Measurements from ENCODE around the gene PDYN. TPM values are rescaled to one million over a fixed set of nuclear protein-coding genes. Genes with fewer than 3 reads are reported as not detected.

PDYN gene
- total and polyA plus RNA-seq, 5 donors from 2014 or later: not detected

- no peak overlapping the region for H3K27ac ChIP-seq (ENCODE audit: insufficient read depth, low read length, poor library complexity, severe bottlenecking)
- ATAC-seq (ENCODE audit: low read depth in 2 of 2): no peak
- no peaks in the 10 kb centered on the region for H3K4me1 ChIP-seq (ENCODE audit: control insufficient read depth, insufficient read depth, low read length, poor library complexity, severe bottlenecking)
- H3K4me3 Mint-ChIP-seq: no peak overlapping the region
- peaks cover 7% of the 10 kb centered on the region for H3K27me3 ChIP-seq (ENCODE audit: control insufficient read depth, insufficient read depth, low read length)
- no peak overlapping the region for H3K27ac Mint-ChIP-seq
- peaks cover 53% of the 10 kb centered on the region for H3K27me3 Mint-ChIP-seq
- H3K36me3 Mint-ChIP-seq: no peaks in the 10 kb centered on the region
- no peak overlapping the region for H3K4me3 ChIP-seq (ENCODE audit: low read depth, low read length)
- no peaks in the 10 kb centered on the region for H3K9me3 ChIP-seq (ENCODE audit: control insufficient read depth in 2 of 2, low read length in 2 of 2)
- no peaks in the 10 kb centered on the region for H3K4me1 Mint-ChIP-seq
- peaks cover 0 to 2% (median 0%) of the 10 kb centered on the region in 7 donors for H3K9me3 Mint-ChIP-seq
- no peak for DNase-seq
- H3K36me3 ChIP-seq (ENCODE audit: control insufficient read depth, insufficient read depth, low read length): no peaks in the 10 kb centered on the region
These were observed 46.4 kb downstream of the PDYN start for GRCh38 chr20:1947535-1947846.

GRCh38 chr20:1946762-1947534, 46.9 kb downstream of the PDYN start:
- Mint-ChIP-seq H3K27me3 (peaks cover 51% of the 10 kb centered on the region), H3K9me3 (peaks cover 0 to 2% (median 0%) of the 10 kb centered on the region in 7 donors), H3K27ac (no peak overlapping the region), H3K4me3 (no peak overlapping the region), H3K36me3 (no peaks in the 10 kb centered on the region), H3K4me1 (no peaks in the 10 kb centered on the region)
- H3K9me3 ChIP-seq (ENCODE audit: control insufficient read depth in 2 of 2, low read length in 2 of 2): no peaks in the 10 kb centered on the region
- DNase-seq (no peak), ATAC-seq (ENCODE audit: low read depth in 2 of 2) (no peak)
- H3K36me3 ChIP-seq (ENCODE audit: control insufficient read depth, insufficient read depth, low read length): no peaks in the 10 kb centered on the region
- peaks cover 7% of the 10 kb centered on the region for H3K27me3 ChIP-seq (ENCODE audit: control insufficient read depth, insufficient read depth, low read length)
- H3K4me3 ChIP-seq (ENCODE audit: low read depth, low read length): no peak overlapping the region
- H3K4me1 ChIP-seq (ENCODE audit: control insufficient read depth, insufficient read depth, low read length, poor library complexity, severe bottlenecking): no peaks in the 10 kb centered on the region
- no peak overlapping the region for H3K27ac ChIP-seq (ENCODE audit: insufficient read depth, low read length, poor library complexity, severe bottlenecking)

- Histone ChIP-seq H3K36me3 (ENCODE audit: control insufficient read depth, insufficient read depth, low read length) (no peaks in the 10 kb centered on the region), H3K27me3 (ENCODE audit: control insufficient read depth, insufficient read depth, low read length) (peaks cover 7% of the 10 kb centered on the region), H3K4me3 (ENCODE audit: low read depth, low read length) (no peak overlapping the region), H3K27ac (ENCODE audit: insufficient read depth, low read length, poor library complexity, severe bottlenecking) (no peak overlapping the region), H3K4me1 (ENCODE audit: control insufficient read depth, insufficient read depth, low read length, poor library complexity, severe bottlenecking) (no peaks in the 10 kb centered on the region), H3K9me3 (ENCODE audit: control insufficient read depth in 2 of 2, low read length in 2 of 2) (no peaks in the 10 kb centered on the region)
- Mint-ChIP-seq H3K27ac (no peak overlapping the region), H3K36me3 (no peaks in the 10 kb centered on the region), H3K4me1 (no peaks in the 10 kb centered on the region), H3K9me3 (peaks cover 0 to 2% (median 0%) of the 10 kb centered on the region in 7 donors), H3K4me3 (no peak overlapping the region), H3K27me3 (peaks cover 47% of the 10 kb centered on the region)
- ATAC-seq (ENCODE audit: low read depth in 2 of 2): no peak
- DNase-seq: no peak
These were observed 47.5 kb downstream of the PDYN start for GRCh38 chr20:1946442-1946761.

- H3K36me3 ChIP-seq (ENCODE audit: control insufficient read depth, insufficient read depth, low read length): no peaks in the 10 kb centered on the region
- Mint-ChIP-seq H3K27me3 (peaks cover 47% of the 10 kb centered on the region), H3K36me3 (no peaks in the 10 kb centered on the region), H3K9me3 (peaks cover 0 to 2% (median 0%) of the 10 kb centered on the region in 7 donors), H3K27ac (no peak overlapping the region), H3K4me3 (no peak overlapping the region), H3K4me1 (no peaks in the 10 kb centered on the region)
- ATAC-seq (ENCODE audit: low read depth in 2 of 2) (no peak), DNase-seq (no peak)
- H3K4me1 ChIP-seq (ENCODE audit: control insufficient read depth, insufficient read depth, low read length, poor library complexity, severe bottlenecking): no peaks in the 10 kb centered on the region
- H3K9me3 ChIP-seq (ENCODE audit: control insufficient read depth in 2 of 2, low read length in 2 of 2): no peaks in the 10 kb centered on the region
- no peak overlapping the region for H3K27ac ChIP-seq (ENCODE audit: insufficient read depth, low read length, poor library complexity, severe bottlenecking)
- H3K4me3 ChIP-seq (ENCODE audit: low read depth, low read length): no peak overlapping the region
- H3K27me3 ChIP-seq (ENCODE audit: control insufficient read depth, insufficient read depth, low read length): peaks cover 7% of the 10 kb centered on the region
These were observed 48.2 kb downstream of the PDYN start for GRCh38 chr20:1945660-1946059.

- Histone ChIP-seq H3K4me3 (ENCODE audit: low read depth, low read length) (no peak overlapping the region), H3K27ac (ENCODE audit: insufficient read depth, low read length, poor library complexity, severe bottlenecking) (no peak overlapping the region), H3K36me3 (ENCODE audit: control insufficient read depth, insufficient read depth, low read length) (no peaks in the 10 kb centered on the region), H3K9me3 (ENCODE audit: control insufficient read depth in 2 of 2, low read length in 2 of 2) (no peaks in the 10 kb centered on the region), H3K4me1 (ENCODE audit: control insufficient read depth, insufficient read depth, low read length, poor library complexity, severe bottlenecking) (no peaks in the 10 kb centered on the region), H3K27me3 (ENCODE audit: control insufficient read depth, insufficient read depth, low read length) (peaks cover 7% of the 10 kb centered on the region)
- Mint-ChIP-seq H3K4me3 (no peak overlapping the region), H3K9me3 (peaks cover 0 to 2% (median 0%) of the 10 kb centered on the region in 7 donors), H3K27ac (no peak overlapping the region), H3K27me3 (peaks cover 47% of the 10 kb centered on the region), H3K36me3 (no peaks in the 10 kb centered on the region), H3K4me1 (no peaks in the 10 kb centered on the region)
- DNase-seq (no peak), ATAC-seq (ENCODE audit: low read depth in 2 of 2) (no peak)
These were observed 48.7 kb downstream of the PDYN start for GRCh38 chr20:1945134-1945618.

- no peaks in the 10 kb centered on the region for H3K36me3 Mint-ChIP-seq
These were observed 49.3 kb downstream of the PDYN start for GRCh38 chr20:1944345-1945091.

GRCh38 chr20:1943275-1944002, 50.4 kb downstream of the PDYN start:
- no peaks in the 10 kb centered on the region for H3K4me1 Mint-ChIP-seq
- H3K27me3 Mint-ChIP-seq: peaks cover 42% of the 10 kb centered on the region
- no peak overlapping the region for H3K4me3 Mint-ChIP-seq
- H3K27ac Mint-ChIP-seq: no peak overlapping the region
- ATAC-seq (ENCODE audit: low read depth in 2 of 2): no peak
- no peak overlapping the region for H3K27ac ChIP-seq (ENCODE audit: insufficient read depth, low read length, poor library complexity, severe bottlenecking)
- H3K4me1 ChIP-seq (ENCODE audit: control insufficient read depth, insufficient read depth, low read length, poor library complexity, severe bottlenecking): no peaks in the 10 kb centered on the region
- DNase-seq: no peak
- H3K36me3 Mint-ChIP-seq: no peaks in the 10 kb centered on the region
- peaks cover 0 to 2% (median 0%) of the 10 kb centered on the region in 7 donors for H3K9me3 Mint-ChIP-seq
- peaks cover 7% of the 10 kb centered on the region for H3K27me3 ChIP-seq (ENCODE audit: control insufficient read depth, insufficient read depth, low read length)
- H3K4me3 ChIP-seq (ENCODE audit: low read depth, low read length): no peak overlapping the region
- no peaks in the 10 kb centered on the region for H3K36me3 ChIP-seq (ENCODE audit: control insufficient read depth, insufficient read depth, low read length)
- no peaks in the 10 kb centered on the region for H3K9me3 ChIP-seq (ENCODE audit: control insufficient read depth in 2 of 2, low read length in 2 of 2)

More at GRCh38 chr20:1944345-1945091, 49.3 kb downstream of the PDYN start:
- H3K27ac Mint-ChIP-seq: no peak overlapping the region
- no peak for DNase-seq
- H3K36me3 ChIP-seq (ENCODE audit: control insufficient read depth, insufficient read depth, low read length): no peaks in the 10 kb centered on the region
- peaks cover 7% of the 10 kb centered on the region for H3K27me3 ChIP-seq (ENCODE audit: control insufficient read depth, insufficient read depth, low read length)
- H3K4me3 Mint-ChIP-seq: no peak overlapping the region
- H3K4me1 ChIP-seq (ENCODE audit: control insufficient read depth, insufficient read depth, low read length, poor library complexity, severe bottlenecking): no peaks in the 10 kb centered on the region
- no peaks in the 10 kb centered on the region for H3K9me3 ChIP-seq (ENCODE audit: control insufficient read depth in 2 of 2, low read length in 2 of 2)
- H3K9me3 Mint-ChIP-seq: peaks cover 0 to 2% (median 0%) of the 10 kb centered on the region in 7 donors
- no peaks in the 10 kb centered on the region for H3K4me1 Mint-ChIP-seq
- no peak for ATAC-seq (ENCODE audit: low read depth in 2 of 2)
- no peak overlapping the region for H3K27ac ChIP-seq (ENCODE audit: insufficient read depth, low read length, poor library complexity, severe bottlenecking)
- H3K27me3 Mint-ChIP-seq: peaks cover 43% of the 10 kb centered on the region
- H3K4me3 ChIP-seq (ENCODE audit: low read depth, low read length): no peak overlapping the region

All from CD4-positive, CD25-positive, alpha-beta regulatory T cell (primary cell).